Measurements from ENCODE around the gene ZNF586. TPM values are rescaled to one million over a fixed set of nuclear protein-coding genes. Genes with fewer than 3 reads are reported as not detected.
"Not testable (repeated sequence)": the region's sequence is repeated elsewhere in the genome, so short reads cannot be mapped to it uniquely, and the experiment has no call there.

The ZNF586 gene
- 15.0 and 17.1 TPM in 2 replicates for total RNA-seq
- polyA plus RNA-seq: 8.4 and 10.0 TPM in 2 replicates

DNA sequence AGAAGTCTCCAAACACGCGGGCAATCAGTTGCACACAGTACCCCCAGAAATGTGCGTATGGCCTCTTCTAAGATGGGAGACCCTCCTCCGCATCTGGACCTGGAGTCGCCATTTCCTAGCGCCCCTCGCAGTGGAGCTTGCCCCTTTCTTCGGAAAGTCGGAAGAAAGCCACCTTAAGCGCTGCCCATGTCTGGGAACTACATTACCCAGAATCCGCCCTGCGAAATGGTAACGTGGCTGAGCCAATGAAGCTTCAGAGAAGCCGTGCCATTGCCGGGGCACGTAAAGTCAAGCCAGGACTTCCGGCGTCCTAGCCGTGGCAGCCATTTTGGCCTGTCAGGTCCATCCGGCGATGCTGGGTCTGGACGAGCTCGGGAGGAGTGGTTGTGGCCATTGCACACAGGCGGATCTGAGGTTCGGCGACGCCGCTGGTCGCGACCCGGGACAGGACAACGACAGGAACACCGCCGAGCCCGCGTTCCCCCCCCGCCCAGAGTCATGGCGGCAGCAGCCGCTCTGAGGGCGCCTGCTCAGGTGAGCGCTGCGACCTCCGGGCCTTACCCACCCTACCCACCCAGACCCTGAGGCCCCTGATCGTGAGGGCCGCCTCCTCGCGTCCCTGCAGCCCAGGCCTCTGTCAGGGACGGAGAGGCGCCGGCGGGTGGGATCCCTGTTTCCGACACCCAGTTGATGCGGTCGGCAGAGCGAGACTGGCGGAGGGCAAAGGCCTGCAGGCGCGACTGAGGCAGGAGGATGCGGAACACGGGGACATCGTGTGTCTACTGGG is at the start of gene ZNF586:
Gene ZNF586, plus strand, starts transcription at position 332 of the 787 bp plus-strand sequence. Its CDS starts 167 bp downstream, at position 499.
- Histone ChIP-seq H3K27me3 (no peaks in the 10 kb centered on the region), H3K4me1 (ENCODE audit: low read depth) (peaks cover 7% of the 10 kb centered on the region), H3K27ac (peak within 1 kb of the TSS; percentile 73), H3K36me3 (peaks cover 6% of the 10 kb centered on the region), H3K9me3 (ENCODE audit: low read depth) (no peaks in the 10 kb centered on the region), H3K4me3 (peak within 1 kb of the TSS; percentile 56)
- DNase-seq (ENCODE audit: low read depth in 1 of 2, low spot score in 1 of 2): peak; percentile 95 to 96
- TF ChIP-seq, protein P1, sequence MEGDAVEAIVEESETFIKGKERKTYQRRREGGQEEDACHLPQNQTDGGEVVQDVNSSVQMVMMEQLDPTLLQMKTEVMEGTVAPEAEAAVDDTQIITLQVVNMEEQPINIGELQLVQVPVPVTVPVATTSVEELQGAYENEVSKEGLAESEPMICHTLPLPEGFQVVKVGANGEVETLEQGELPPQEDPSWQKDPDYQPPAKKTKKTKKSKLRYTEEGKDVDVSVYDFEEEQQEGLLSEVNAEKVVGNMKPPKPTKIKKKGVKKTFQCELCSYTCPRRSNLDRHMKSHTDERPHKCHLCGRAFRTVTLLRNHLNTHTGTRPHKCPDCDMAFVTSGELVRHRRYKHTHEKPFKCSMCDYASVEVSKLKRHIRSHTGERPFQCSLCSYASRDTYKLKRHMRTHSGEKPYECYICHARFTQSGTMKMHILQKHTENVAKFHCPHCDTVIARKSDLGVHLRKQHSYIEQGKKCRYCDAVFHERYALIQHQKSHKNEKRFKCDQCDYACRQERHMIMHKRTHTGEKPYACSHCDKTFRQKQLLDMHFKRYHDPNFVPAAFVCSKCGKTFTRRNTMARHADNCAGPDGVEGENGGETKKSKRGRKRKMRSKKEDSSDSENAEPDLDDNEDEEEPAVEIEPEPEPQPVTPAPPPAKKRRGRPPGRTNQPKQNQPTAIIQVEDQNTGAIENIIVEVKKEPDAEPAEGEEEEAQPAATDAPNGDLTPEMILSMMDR (IDR thresholded peaks at IDR 0.05; ENCODE audit: low read depth, low read length): no peak

DNA sequence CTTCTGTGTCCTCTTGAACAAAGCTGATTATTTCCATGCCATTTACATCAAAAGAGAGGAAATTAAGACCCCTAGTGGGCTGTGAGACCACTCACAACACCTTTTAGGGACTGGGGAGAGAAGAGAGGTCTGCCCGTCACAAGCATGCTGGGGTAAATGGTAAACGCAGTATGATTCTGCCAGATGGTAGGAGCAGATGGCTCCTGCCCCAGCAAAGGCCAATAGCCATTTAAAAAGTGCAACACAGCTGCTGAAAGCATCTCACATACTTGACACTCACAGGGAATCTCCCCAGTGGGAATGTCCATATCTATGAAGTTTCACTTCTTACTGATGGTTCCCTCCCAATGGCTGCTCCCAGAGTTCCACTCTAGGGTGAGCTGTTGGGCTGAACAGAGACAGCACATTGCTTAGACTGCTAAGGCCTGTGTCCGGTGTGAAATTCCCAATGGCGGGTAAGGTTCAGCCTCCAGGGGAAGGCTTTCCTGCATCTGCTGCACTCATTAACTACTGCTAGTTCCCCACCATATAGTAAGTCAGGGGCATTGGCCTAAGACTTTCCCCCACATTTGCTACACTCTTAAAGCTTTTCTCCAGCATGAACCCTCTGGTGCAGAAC is 49.5 kb upstream of the ZNF586 start:
- TF ChIP-seq, protein P1 (IDR thresholded peaks at IDR 0.05; ENCODE audit: low read depth, low read length): no peak
- H3K4me3 ChIP-seq: no peak overlapping the region
- H3K27me3 ChIP-seq: no peaks in the 10 kb centered on the region
- H3K36me3 ChIP-seq: peaks cover 30% of the 10 kb centered on the region
- no peak overlapping the region for H3K27ac ChIP-seq
- H3K4me1 ChIP-seq (ENCODE audit: low read depth): no peaks in the 10 kb centered on the region
- no peak for DNase-seq (ENCODE audit: low read depth in 1 of 2, low spot score in 1 of 2)
- no peaks in the 10 kb centered on the region for H3K9me3 ChIP-seq (ENCODE audit: low read depth)

DNA sequence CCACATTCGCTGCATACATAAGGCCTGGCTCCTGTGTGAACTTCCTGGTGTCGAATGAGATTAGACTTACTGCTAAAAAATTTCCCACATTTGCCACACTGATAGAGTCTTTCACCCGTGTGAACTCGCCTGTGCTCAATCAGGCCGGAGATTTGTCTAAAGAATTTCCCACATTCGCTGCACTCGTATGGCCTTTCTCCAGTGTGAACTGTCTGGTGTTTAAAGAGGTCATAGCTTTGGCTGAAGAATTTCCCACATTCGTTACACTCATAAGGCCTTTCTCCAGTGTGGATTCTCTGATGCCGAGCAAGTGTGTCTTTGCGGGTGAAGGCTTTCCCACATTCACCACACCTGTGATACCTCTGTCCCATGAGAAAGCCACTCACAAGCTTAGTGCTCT is 48.6 kb upstream of the ZNF586 start:
- DNase-seq (ENCODE audit: low read depth in 1 of 2, low spot score in 1 of 2): no peak
- Histone ChIP-seq H3K4me1 (ENCODE audit: low read depth) (no peaks in the 10 kb centered on the region), H3K9me3 (ENCODE audit: low read depth) (no peaks in the 10 kb centered on the region), H3K4me3 (no peak overlapping the region), H3K27me3 (no peaks in the 10 kb centered on the region), H3K27ac (no peak overlapping the region), H3K36me3 (peaks cover 30% of the 10 kb centered on the region)
- TF ChIP-seq, protein P1 (IDR thresholded peaks at IDR 0.05; ENCODE audit: low read depth, low read length): no peak

DNA sequence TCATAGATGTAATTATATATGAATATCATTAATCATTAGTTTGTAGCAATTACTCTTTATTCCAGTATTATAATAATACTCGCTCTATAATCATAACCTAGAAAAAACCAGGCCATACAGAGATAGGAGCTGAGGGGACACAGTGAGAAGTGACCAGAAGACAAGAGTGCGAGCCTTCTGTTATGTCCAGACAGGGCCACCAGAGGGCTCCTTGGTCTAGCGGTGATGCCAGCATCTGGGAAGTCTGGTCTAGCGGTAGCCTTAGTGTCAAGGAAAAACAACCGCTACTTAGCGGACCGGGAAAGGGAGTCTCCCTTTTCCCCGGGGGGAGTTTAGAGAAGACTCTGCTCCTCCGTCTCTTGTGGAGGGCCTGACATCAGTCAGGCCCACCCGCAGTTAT is 31.2 kb upstream of the ZNF586 start:
- peak; percentile 53 to 71 for DNase-seq (ENCODE audit: low read depth in 1 of 2, low spot score in 1 of 2)
- H3K27me3 ChIP-seq; H3K9me3 ChIP-seq (ENCODE audit: low read depth); H3K4me1 ChIP-seq (ENCODE audit: low read depth); H3K36me3 ChIP-seq; H3K4me3 ChIP-seq; H3K27ac ChIP-seq: not testable (repeated sequence)
- TF ChIP-seq, protein P1 (IDR thresholded peaks at IDR 0.05; ENCODE audit: low read depth, low read length): peak; percentile 61

DNA sequence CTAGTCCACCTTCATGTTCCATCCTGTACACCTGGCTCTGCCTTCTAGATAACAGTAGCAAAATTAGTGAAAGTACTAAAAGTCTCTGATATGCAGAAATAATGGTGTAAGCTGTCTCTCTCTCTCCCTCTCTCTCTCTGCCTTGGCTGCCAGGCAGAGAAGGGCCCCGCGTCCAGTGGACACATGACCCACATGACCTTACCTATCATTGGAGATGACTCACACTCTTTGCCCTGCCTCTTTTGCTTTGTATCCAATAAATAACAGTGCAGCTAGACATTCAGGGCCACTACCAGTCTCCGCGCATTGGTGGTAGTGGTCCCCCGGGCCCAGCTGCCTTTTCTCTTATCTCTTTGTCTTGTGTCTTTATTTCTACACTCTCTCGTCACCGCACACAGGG is 30.7 kb upstream of the ZNF586 start:
- H3K36me3 ChIP-seq; DNase-seq (ENCODE audit: low read depth in 1 of 2, low spot score in 1 of 2); H3K4me3 ChIP-seq; H3K4me1 ChIP-seq (ENCODE audit: low read depth); H3K9me3 ChIP-seq (ENCODE audit: low read depth); H3K27me3 ChIP-seq: not testable (repeated sequence)
- peak overlapping the region; percentile 51 for H3K27ac ChIP-seq
